ENCODE measurements around the gene TMEM87B.

Gene TMEM87B

DNA sequence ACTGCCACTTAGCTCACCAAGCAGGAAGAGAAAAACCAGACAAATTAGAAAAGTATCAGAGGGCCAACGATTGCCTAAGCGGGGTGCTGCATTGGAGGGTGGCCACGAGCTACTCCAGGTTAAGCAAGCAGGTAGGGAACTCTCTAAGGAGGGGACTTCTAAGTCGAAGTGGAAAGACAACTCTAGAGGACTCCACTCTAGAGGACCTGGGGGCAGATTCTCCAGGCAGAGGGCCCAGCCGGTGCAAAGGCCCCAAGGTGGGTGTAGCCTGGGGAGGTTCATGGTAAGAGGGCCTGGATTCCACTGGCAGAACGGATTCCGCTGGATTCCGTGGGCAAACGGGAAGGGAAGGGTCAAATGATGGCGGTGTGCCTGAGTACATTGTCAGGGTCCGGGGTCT, 95.8 kb downstream of the TMEM87B start:
- no peak for DNase-seq (ENCODE audit: low spot score)

- no peak for DNase-seq (ENCODE audit: low spot score)
These were observed 96.2 kb downstream of the TMEM87B start for GRCh38 chr2:112151271-112151670.

- no peak for DNase-seq (ENCODE audit: low spot score)
These were observed 96.8 kb downstream of the TMEM87B start for GRCh38 chr2:112151701-112152440.

DNA sequence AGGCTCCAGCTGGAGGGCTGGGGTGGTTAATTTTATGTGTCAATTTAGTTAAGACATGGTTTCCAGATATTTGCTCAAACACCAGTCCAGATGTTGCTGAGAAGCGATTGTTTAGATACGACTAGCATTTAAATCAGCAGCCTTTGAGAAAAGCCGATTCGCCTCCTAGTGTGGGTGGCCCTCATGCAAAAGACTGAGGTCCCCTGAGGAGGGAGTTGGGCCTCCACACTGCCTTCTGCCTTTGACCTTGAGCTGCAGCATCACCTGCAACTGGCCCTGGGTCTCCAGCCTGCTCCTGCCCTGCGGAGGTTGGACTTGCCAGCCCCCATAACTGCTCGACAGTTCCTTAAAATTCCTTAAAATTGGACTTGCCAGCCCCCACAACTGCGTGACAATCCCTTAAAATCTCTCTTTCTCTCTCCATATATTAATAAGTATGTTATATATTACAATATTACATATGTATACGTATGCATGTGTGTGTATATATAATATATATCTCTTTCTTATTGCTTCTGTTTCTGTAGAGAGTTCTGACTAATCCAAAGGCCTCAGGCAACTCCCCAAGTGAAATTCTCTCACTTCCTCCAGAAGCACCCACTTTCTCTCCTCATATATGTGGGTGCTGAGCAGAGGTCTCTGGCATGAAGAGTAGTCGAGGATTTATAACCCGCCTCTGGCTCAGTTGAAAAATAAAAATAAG, 97.6 kb downstream of the TMEM87B start:
- no peak for DNase-seq (ENCODE audit: low spot score)

GRCh38 chr2:112153179-112153490, 98.1 kb downstream of the TMEM87B start:
- no peak for DNase-seq (ENCODE audit: low spot score)

GRCh38 chr2:112153501-112153900, 98.4 kb downstream of the TMEM87B start:
- DNase-seq (ENCODE audit: low spot score), result no peak

GRCh38 chr2:112154246-112155117, 99.4 kb downstream of the TMEM87B start:
- no peak for DNase-seq (ENCODE audit: low spot score)

GRCh38 chr2:112155331-112156151, 100.5 kb downstream of the TMEM87B start:
- no peak for DNase-seq (ENCODE audit: low spot score)

DNA sequence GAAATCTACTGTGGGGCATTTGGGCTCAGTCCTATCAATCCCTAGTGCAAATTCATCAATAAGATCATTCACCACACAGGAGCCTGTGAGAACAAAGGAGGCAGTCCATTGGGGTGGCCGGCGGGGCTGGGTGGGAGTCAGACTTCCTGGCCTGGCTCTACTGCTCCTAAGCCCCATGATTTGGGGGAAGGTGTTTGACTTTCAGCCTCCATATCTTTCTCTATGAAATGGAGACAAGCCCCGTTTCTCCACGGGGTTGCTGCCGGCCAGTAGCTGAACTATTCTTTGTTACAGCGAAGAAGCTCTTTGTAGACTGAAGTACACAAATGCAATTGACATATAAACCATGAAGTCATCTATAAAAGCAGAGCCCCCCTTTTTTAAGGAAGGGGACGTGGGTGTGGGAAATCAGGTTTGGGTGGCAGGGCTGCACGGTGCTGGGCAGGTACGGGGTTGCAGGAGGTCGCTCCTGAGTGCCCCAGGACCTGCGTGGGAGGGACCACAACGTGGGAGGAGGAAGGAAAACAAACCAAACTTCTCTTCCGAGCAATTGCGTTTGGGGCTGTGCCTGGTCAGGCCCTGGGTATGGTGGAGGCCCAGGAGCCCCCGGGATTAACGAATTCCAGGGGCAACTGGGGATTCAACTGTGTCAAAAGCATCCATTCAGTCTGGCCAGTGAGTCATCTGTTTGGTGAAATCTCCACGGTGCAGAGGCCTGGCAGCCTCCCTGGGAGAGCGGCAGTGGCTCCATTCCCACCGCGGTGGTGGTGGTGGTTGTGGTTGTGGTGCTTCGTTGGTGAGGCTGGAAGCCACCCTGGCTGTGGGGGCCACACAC, 101.3 kb downstream of the TMEM87B start:
- DNase-seq (ENCODE audit: low spot score), result no peak

GRCh38 chr2:112157472-112157871, 102.4 kb downstream of the TMEM87B start:
- no peak for DNase-seq (ENCODE audit: low spot score)

DNA sequence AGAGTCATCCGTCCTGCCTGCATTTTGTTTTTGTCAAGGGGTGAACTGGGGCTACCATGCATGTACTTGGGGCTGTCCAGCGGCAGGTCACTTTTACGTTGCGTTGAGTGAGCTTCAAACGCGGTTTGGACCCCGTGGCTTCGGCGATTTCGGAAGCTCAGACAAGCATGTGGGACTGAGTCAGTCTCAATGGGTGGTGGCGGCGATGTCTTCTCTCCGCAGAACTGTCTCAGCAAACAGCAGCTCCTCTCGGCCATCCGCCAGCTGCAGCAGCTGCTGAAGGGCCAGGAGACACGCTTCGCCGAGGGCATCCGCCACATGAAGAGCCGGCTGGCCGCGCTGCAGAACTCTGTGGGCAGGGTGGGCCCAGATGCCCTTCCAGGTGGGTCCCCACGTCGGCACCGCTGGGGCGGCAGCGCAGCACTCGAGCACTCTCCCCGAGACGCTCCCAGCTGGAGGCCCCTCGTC, 104.4 kb downstream of the TMEM87B start:
- no peak for DNase-seq (ENCODE audit: low spot score)

DNA sequence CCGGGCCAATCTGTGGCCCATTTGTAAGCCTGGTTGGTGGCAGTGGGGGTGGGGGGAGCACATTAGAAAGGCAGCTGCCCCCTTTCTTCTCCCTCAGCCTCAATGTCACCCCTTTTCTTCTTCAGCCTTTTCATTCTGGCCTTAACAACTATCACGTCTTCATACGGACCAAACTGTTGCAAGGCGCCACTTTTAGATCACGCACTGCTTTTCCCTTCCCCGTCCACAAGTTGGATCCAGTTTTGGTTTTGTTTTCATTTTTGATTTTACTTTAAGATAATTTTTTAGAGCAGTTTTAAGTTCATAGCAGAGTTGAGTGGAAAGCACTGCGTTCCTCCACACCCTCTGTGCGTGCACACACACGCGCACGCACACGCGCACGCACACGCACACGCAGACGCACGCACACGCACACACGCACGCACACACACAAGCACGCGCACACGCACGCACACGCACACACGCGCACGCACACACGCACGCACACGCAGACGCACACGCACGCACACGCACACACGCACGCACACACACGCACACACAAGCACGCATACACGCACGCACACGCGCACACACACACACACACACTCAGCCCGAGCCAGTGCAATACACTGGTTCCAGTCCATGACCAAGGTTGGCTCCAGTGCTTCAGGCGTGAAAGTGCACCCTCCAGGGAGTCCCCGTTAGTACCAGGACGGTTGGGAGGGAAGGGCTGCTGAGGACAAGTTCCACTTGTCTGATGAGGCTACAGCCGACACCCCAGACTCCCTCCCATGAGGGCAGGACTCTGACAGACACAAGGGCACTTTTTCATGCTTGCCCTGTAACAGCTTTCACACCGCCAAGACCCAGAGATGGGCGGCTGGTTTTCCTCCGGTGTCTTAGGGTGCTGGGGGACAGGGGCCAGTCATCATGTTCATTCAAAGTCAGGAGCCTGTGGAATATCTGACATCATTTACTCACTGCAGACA, 105.5 kb downstream of the TMEM87B start:
- no peak for DNase-seq (ENCODE audit: low spot score)

- no peak for DNase-seq (ENCODE audit: low spot score)
These were observed 106.5 kb downstream of the TMEM87B start for GRCh38 chr2:112161431-112162145.

DNA sequence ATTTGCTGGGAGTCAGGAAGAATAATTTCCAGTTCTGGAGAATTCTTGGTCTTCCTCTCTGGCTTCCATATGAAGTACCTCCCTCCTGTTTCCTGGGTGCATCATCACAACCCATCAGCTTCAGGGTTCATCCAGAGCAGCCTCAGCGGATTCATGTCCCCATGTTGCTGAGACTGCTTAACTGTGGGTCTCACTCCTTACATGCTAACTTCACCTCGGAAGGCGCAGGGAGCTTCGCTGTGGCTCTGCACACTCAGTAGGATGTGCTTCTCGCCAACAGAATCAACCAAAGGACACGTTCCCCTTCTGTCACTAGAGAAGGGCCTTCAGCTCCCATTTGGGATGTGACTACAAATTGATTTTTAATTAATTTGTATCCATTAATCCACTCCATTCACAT, 107.3 kb downstream of the TMEM87B start:
- no peak for DNase-seq (ENCODE audit: low spot score)

- DNase-seq (ENCODE audit: low spot score), result no peak
These were observed 107.9 kb downstream of the TMEM87B start for GRCh38 chr2:112162956-112163355.

DNA sequence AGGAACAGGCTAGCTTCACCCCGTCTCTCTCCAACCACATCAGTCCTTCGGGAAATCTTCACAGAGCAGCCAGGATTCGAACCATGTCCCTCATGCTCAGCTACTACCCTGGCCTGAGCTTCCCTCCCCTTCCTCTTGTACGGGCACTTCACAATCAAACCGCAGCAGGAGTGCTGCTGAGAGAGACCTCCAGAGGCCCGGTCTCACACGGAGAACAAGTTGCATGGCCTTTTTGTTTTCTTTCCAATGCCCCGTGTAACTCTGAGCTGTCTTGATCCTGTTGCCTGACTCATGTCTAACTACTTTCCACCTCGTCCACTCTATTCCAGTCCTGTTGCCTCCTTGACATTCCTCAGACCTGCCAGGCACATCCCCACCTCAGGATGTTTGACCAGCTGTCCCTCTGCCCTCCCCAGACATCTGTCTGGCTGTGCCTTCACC, 108.5 kb downstream of the TMEM87B start:
- no peak for DNase-seq (ENCODE audit: low spot score)

DNA sequence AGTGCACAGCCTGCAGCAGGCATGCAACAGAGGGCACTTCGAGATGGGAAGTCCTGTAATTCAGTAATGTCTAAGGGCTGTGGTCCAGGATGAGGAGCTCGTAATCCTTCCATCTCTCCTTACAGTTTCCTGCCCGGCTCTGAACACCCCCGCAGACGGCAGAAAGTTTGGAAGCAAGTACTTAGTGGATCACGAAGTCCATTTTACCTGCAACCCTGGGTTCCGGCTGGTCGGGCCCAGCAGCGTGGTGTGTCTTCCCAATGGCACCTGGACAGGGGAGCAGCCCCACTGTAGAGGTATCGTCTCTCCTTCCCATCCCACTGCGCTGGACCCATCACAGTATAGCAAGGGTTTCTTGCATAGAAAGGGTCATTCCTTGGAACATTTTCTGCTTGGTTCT, 109.8 kb downstream of the TMEM87B start:
- DNase-seq (ENCODE audit: low spot score), result no peak

GRCh38 chr2:112165296-112165695, 110.2 kb downstream of the TMEM87B start:
- no peak for DNase-seq (ENCODE audit: low spot score)

Measured in GM03348 (cell line).